Uterus (tissue), 2 donors: ENCODE measurements around the gene SDCCAG8.

Experiments used
- POLR2A ChIP-seq, 2 donors: fragments of 450-650 bp; IDR thresholded peaks; one replicate each; pipeline ENCODE4 v1.6.1; 2016; ENCODE audit warnings: antibody characterized with exemption in 2 of 2, mild to moderate bottlenecking in 1 of 2, moderate library complexity in 1 of 2
- TF ChIP-seq, protein P1 (sequence below), 4 experiments: fragments of 200-600 bp in 2 of 4; fragments of 450-650 bp in 2 of 4; sonication (generic) in 2 of 4; IDR thresholded peaks; one replicate each; pipeline ENCODE4 v1.5.1; 2016 to 2019; ENCODE audit warnings: antibody characterized with exemption in 4 of 4, mild to moderate bottlenecking in 2 of 4, moderate library complexity in 1 of 4

GRCh38 chr1:243363832-243364231 lies 108.0 kb downstream of the SDCCAG8 start:
- no peak for TF ChIP-seq POLR2A (IDR thresholded peaks at IDR 0.05)
- TF ChIP-seq, protein P1, sequence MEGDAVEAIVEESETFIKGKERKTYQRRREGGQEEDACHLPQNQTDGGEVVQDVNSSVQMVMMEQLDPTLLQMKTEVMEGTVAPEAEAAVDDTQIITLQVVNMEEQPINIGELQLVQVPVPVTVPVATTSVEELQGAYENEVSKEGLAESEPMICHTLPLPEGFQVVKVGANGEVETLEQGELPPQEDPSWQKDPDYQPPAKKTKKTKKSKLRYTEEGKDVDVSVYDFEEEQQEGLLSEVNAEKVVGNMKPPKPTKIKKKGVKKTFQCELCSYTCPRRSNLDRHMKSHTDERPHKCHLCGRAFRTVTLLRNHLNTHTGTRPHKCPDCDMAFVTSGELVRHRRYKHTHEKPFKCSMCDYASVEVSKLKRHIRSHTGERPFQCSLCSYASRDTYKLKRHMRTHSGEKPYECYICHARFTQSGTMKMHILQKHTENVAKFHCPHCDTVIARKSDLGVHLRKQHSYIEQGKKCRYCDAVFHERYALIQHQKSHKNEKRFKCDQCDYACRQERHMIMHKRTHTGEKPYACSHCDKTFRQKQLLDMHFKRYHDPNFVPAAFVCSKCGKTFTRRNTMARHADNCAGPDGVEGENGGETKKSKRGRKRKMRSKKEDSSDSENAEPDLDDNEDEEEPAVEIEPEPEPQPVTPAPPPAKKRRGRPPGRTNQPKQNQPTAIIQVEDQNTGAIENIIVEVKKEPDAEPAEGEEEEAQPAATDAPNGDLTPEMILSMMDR (IDR thresholded peaks at IDR 0.05) = no peak
